ENCODE results near the gene FHDC1.

- TF ChIP-seq CTCF (IDR thresholded peaks at IDR 0.05), result no peak
- no peak for TF ChIP-seq POLR2A (IDR thresholded peaks at IDR 0.05)
Measured at GRCh38 chr4:152956147-152956546, 20.0 kb downstream of the FHDC1 start.
